GM19023 (cell line): ENCODE results near the gene CEPT1.

Source experiments
- ATAC-seq: cut with Tn5 transposase; IDR thresholded peaks from one replicate; pipeline ENCODE4 v1.9.1; 2021; ENCODE audit warnings: mild to moderate bottlenecking, moderate library complexity; ENCODE audit not compliant: unreplicated experiment

Gene CEPT1

GRCh38 chr1:111145963-111146768, 6.1 kb downstream of the CEPT1 start:
- no peak for ATAC-seq

GRCh38 chr1:111147948-111148347, 7.9 kb downstream of the CEPT1 start:
- no peak for ATAC-seq

GRCh38 chr1:111148376-111148881, 8.4 kb downstream of the CEPT1 start:
- ATAC-seq = no peak

- no peak for ATAC-seq
Measured at GRCh38 chr1:111151838-111152237, 11.8 kb downstream of the CEPT1 start.

GRCh38 chr1:111154021-111154999, 14.3 kb downstream of the CEPT1 start:
- ATAC-seq = no peak

- ATAC-seq = no peak
Measured at GRCh38 chr1:111157431-111157830, 17.4 kb downstream of the CEPT1 start.

GRCh38 chr1:111161843-111162487, 21.9 kb downstream of the CEPT1 start:
- ATAC-seq = no peak

GRCh38 chr1:111162488-111162880, 22.5 kb downstream of the CEPT1 start:
- no peak for ATAC-seq

- no peak for ATAC-seq
Measured at GRCh38 chr1:111163363-111163762, 23.3 kb downstream of the CEPT1 start.

GRCh38 chr1:111164151-111164550, 24.1 kb downstream of the CEPT1 start:
- ATAC-seq = no peak

- no peak for ATAC-seq
Measured at GRCh38 chr1:111172463-111172862, 32.4 kb downstream of the CEPT1 start.

- ATAC-seq = no peak
Measured at GRCh38 chr1:111174070-111174469, 34.0 kb downstream of the CEPT1 start.

GRCh38 chr1:111175349-111175748, 35.3 kb downstream of the CEPT1 start:
- ATAC-seq = no peak

- no peak for ATAC-seq
Measured at GRCh38 chr1:111176678-111177077, 36.7 kb downstream of the CEPT1 start.

GRCh38 chr1:111179968-111180533, 40.0 kb downstream of the CEPT1 start:
- no peak for ATAC-seq

GRCh38 chr1:111182052-111182451, 42.0 kb downstream of the CEPT1 start:
- ATAC-seq = no peak

GRCh38 chr1:111183308-111184069, 43.5 kb downstream of the CEPT1 start:
- ATAC-seq = no peak

GRCh38 chr1:111184663-111185062, 44.6 kb downstream of the CEPT1 start:
- ATAC-seq = no peak

GRCh38 chr1:111190931-111191451, 51.0 kb downstream of the CEPT1 start:
- ATAC-seq = no peak

GRCh38 chr1:111191496-111191895, 51.5 kb downstream of the CEPT1 start:
- no peak for ATAC-seq
